Subcutaneous abdominal adipose tissue (tissue), 5 donors: ENCODE results near the gene GLS.

Source experiments
- H3K27ac ChIP-seq: one replicate; pipeline ENCODE4 v1.7.0; 2013; ENCODE audit warnings: low read depth, mild to moderate bottlenecking, inconsistent platforms, low read length, moderate library complexity
- H3K27me3 ChIP-seq, 5 donors: one replicate each; pipeline ENCODE4 v1.7.0; 2013; ENCODE audit warnings: low read length in 5 of 5, inconsistent platforms in 1 of 5; ENCODE audit not compliant: control insufficient read depth in 5 of 5, insufficient read depth in 4 of 5
- H3K36me3 ChIP-seq, 5 donors: one replicate each; pipeline ENCODE4 v1.7.0; 2013; ENCODE audit warnings: low read length in 5 of 5; ENCODE audit not compliant: control insufficient read depth in 5 of 5, insufficient read depth in 5 of 5
- H3K4me1 ChIP-seq, 5 donors: one replicate each; pipeline ENCODE4 v1.7.0; 2013; ENCODE audit warnings: low read length in 5 of 5, mild to moderate bottlenecking in 3 of 5, moderate library complexity in 1 of 5; ENCODE audit not compliant: control insufficient read depth in 5 of 5, insufficient read depth in 5 of 5
- H3K4me3 ChIP-seq, 5 donors: one replicate each; pipeline ENCODE4 v1.7.0; 2013; ENCODE audit warnings: low read length in 5 of 5, low read depth in 1 of 5
- H3K9ac ChIP-seq, 5 donors: one replicate each; pipeline ENCODE4 v1.7.0; 2013; ENCODE audit warnings: low read length in 5 of 5, mild to moderate bottlenecking in 4 of 5, moderate library complexity in 3 of 5
- H3K9me3 ChIP-seq, 5 donors: one replicate each; pipeline ENCODE4 v1.7.0; 2013; ENCODE audit warnings: low read length in 5 of 5; ENCODE audit not compliant: control insufficient read depth in 5 of 5
- donor health status: healthy.
- donor health status: healthy.
- donor health status: healthy.
- donor health status: healthy.
- donor health status: healthy.

GLS gene

GRCh38 chr2:190973726-190974628, 93.4 kb downstream of the GLS start:
- H3K9ac ChIP-seq: no peak overlapping the region
- H3K27ac ChIP-seq: peak overlapping the region; percentile 57
- peaks cover 44 to 94% (median 78%) of the 10 kb centered on the region in 5 donors for H3K36me3 ChIP-seq

GRCh38 chr2:190974629-190975361, 94.2 kb downstream of the GLS start:
- H3K27ac ChIP-seq: peak overlapping the region; percentile 57
- H3K4me1 ChIP-seq: peaks cover 2 to 49% (median 44%) of the 10 kb centered on the region in 5 donors
- H3K4me3 ChIP-seq: no peak overlapping the region
- H3K36me3 ChIP-seq: peaks cover 43 to 94% (median 80%) of the 10 kb centered on the region in 5 donors
- H3K27me3 ChIP-seq: no peaks in the 10 kb centered on the region
- H3K9me3 ChIP-seq: no peaks in the 10 kb centered on the region
- H3K9ac ChIP-seq: no peak overlapping the region

More at GRCh38 chr2:190973726-190974628, 93.4 kb downstream of the GLS start:
- peaks cover 2 to 49% (median 44%) of the 10 kb centered on the region in 5 donors for H3K4me1 ChIP-seq
- no peaks in the 10 kb centered on the region for H3K9me3 ChIP-seq
- no peak overlapping the region for H3K4me3 ChIP-seq
- H3K27me3 ChIP-seq: no peaks in the 10 kb centered on the region

GRCh38 chr2:190976521-190976920, 95.9 kb downstream of the GLS start:
- H3K27ac ChIP-seq: no peak overlapping the region
- H3K27me3 ChIP-seq: no peaks in the 10 kb centered on the region
- peaks cover 45 to 94% (median 83%) of the 10 kb centered on the region in 5 donors for H3K36me3 ChIP-seq

GRCh38 chr2:190977505-190977904, 96.9 kb downstream of the GLS start:
- Histone ChIP-seq H3K27ac (peak overlapping the region; percentile 20), H3K4me3 (no peak overlapping the region), H3K27me3 (no peaks in the 10 kb centered on the region), H3K4me1 (peaks cover 2 to 39% (median 28%) of the 10 kb centered on the region in 5 donors), H3K9me3 (no peaks in the 10 kb centered on the region), H3K9ac (no peak overlapping the region), H3K36me3 (peaks cover 53 to 95% (median 88%) of the 10 kb centered on the region in 5 donors)

More at GRCh38 chr2:190976521-190976920, 95.9 kb downstream of the GLS start:
- H3K4me1 ChIP-seq: peaks cover 2 to 46% (median 35%) of the 10 kb centered on the region in 5 donors
- H3K9ac ChIP-seq: no peak overlapping the region
- no peaks in the 10 kb centered on the region for H3K9me3 ChIP-seq
- H3K4me3 ChIP-seq: no peak overlapping the region

GRCh38 chr2:190978389-190979053, 97.9 kb downstream of the GLS start:
- no peaks in the 10 kb centered on the region for H3K27me3 ChIP-seq
- H3K9ac ChIP-seq: no peak overlapping the region
- H3K4me3 ChIP-seq: no peak overlapping the region
- H3K36me3 ChIP-seq: peaks cover 62 to 97% (median 89%) of the 10 kb centered on the region in 5 donors
- peaks cover 0 to 30% (median 17%) of the 10 kb centered on the region in 5 donors for H3K4me1 ChIP-seq
- H3K9me3 ChIP-seq: no peaks in the 10 kb centered on the region
- no peak overlapping the region for H3K27ac ChIP-seq

- Histone ChIP-seq H3K4me1 (peaks cover 0 to 21% (median 2%) of the 10 kb centered on the region in 5 donors), H3K4me3 (peak overlapping the region in 1 of 5 donors; percentile 33), H3K9me3 (no peaks in the 10 kb centered on the region), H3K27me3 (no peaks in the 10 kb centered on the region), H3K27ac (peak overlapping the region; percentile 14), H3K9ac (no peak overlapping the region), H3K36me3 (peaks cover 68 to 97% (median 96%) of the 10 kb centered on the region in 5 donors)
Observed at GRCh38 chr2:190979906-190980629, 99.4 kb downstream of the GLS start.

- H3K27me3 ChIP-seq: no peaks in the 10 kb centered on the region
- H3K9ac ChIP-seq: no peak overlapping the region
- peaks cover 65 to 98% (median 96%) of the 10 kb centered on the region in 5 donors for H3K36me3 ChIP-seq
- no peaks in the 10 kb centered on the region for H3K9me3 ChIP-seq
- peaks cover 0 to 20% (median 0%) of the 10 kb centered on the region in 5 donors for H3K4me1 ChIP-seq
- no peak overlapping the region for H3K4me3 ChIP-seq
- peak overlapping the region; percentile 14 for H3K27ac ChIP-seq
Observed at GRCh38 chr2:190980630-190981209, 100.1 kb downstream of the GLS start.

- Histone ChIP-seq H3K27ac (no peak overlapping the region), H3K4me1 (peaks cover 0 to 20% (median 0%) of the 10 kb centered on the region in 5 donors), H3K4me3 (no peak overlapping the region), H3K36me3 (peaks cover 59 to 98% (median 96%) of the 10 kb centered on the region in 5 donors), H3K27me3 (no peaks in the 10 kb centered on the region), H3K9ac (no peak overlapping the region), H3K9me3 (no peaks in the 10 kb centered on the region)
Observed at GRCh38 chr2:190981333-190981732, 100.7 kb downstream of the GLS start.

- Histone ChIP-seq H3K27me3 (no peaks in the 10 kb centered on the region), H3K9me3 (no peaks in the 10 kb centered on the region), H3K4me3 (no peak overlapping the region), H3K36me3 (peaks cover 55 to 98% (median 96%) of the 10 kb centered on the region in 5 donors), H3K27ac (no peak overlapping the region), H3K4me1 (peaks cover 0 to 20% (median 0%) of the 10 kb centered on the region in 5 donors), H3K9ac (no peak overlapping the region)
Observed at GRCh38 chr2:190981733-190982132, 101.1 kb downstream of the GLS start.
